NB4 (cell line): Measurements from ENCODE around the gene CHRM3.
A peak's percentile ranks its signal among the peaks of the same experiment; 100 is the strongest.

Source experiments
- DNase-seq: peaks from one replicate; pipeline ENCODE4 v3.0.0; 2010; ENCODE audit warnings: low read depth
- H3K4me3 ChIP-seq: one replicate; pipeline ENCODE4 v1.5.1; 2011; ENCODE audit warnings: mild to moderate bottlenecking, low read depth, low read length, moderate library complexity
- MYC ChIP-seq: IDR thresholded peaks from 2 replicates; pipeline ENCODE4 v1.6.1; 2011; ENCODE audit warnings: low read depth, low read length
- POLR2A ChIP-seq: IDR thresholded peaks from 2 replicates; pipeline ENCODE4 v1.6.1; 2011; ENCODE audit warnings: mild to moderate bottlenecking; ENCODE audit not compliant: insufficient read length; ENCODE audit errors: extremely low read depth
- TF ChIP-seq, protein P1 (sequence below): IDR thresholded peaks from 2 replicates; pipeline ENCODE4 v1.6.1; 2011; ENCODE audit warnings: low read depth, low read length
- TF ChIP-seq, protein P2 (sequence below): IDR thresholded peaks from one replicate; pipeline ENCODE4 v1.5.1; 2012; ENCODE audit warnings: low read depth, low read length

The CHRM3 gene

DNA sequence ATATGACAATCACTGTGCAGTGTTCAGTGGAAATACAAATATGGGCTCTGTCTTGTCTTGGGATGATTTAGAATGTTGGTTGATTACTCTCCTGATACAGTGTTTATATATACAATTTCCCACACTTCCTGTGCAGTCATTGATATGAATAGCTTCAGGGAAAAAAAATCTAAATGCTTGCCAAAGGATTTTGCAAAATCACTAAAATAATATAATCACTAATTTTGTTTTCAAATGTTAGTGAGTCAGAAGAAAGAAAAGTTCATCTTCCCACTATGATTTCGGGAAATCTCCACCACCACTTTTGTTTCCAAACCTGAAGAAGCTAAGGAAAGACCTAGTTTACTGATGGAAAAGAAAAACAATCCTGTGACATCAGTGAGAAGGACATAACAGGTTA lies 32.1 kb upstream of the CHRM3 start:
- H3K4me3 ChIP-seq, result no peak overlapping the region
- no peak for DNase-seq
- no peak for TF ChIP-seq MYC
- no peak for TF ChIP-seq POLR2A
- TF ChIP-seq, protein P1, sequence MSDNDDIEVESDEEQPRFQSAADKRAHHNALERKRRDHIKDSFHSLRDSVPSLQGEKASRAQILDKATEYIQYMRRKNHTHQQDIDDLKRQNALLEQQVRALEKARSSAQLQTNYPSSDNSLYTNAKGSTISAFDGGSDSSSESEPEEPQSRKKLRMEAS, result no peak
- TF ChIP-seq, protein P2, sequence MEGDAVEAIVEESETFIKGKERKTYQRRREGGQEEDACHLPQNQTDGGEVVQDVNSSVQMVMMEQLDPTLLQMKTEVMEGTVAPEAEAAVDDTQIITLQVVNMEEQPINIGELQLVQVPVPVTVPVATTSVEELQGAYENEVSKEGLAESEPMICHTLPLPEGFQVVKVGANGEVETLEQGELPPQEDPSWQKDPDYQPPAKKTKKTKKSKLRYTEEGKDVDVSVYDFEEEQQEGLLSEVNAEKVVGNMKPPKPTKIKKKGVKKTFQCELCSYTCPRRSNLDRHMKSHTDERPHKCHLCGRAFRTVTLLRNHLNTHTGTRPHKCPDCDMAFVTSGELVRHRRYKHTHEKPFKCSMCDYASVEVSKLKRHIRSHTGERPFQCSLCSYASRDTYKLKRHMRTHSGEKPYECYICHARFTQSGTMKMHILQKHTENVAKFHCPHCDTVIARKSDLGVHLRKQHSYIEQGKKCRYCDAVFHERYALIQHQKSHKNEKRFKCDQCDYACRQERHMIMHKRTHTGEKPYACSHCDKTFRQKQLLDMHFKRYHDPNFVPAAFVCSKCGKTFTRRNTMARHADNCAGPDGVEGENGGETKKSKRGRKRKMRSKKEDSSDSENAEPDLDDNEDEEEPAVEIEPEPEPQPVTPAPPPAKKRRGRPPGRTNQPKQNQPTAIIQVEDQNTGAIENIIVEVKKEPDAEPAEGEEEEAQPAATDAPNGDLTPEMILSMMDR, result no peak

DNA sequence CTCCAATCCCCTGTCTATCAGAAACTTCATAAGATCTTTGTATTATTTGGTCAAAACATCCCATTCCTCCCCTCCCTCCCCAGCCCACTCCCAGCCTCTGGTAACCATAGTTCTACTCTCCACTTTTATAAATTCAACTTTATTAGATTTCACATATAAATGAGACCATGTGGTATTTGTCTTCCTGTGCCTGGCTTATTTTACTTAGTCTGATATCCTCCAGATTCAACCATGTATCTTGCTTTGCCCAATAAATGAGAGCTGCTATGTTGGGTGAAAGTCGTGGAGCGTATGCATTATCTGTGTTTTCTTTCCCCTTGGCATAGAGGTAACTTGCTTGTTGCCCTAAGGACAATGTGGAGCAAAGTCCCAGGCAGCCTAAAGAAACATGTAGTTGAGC lies 28.5 kb upstream of the CHRM3 start:
- TF ChIP-seq POLR2A (no peak), MYC (no peak)
- TF ChIP-seq, protein P1, result no peak
- TF ChIP-seq, protein P2, result no peak
- DNase-seq, result no peak
- no peak overlapping the region for H3K4me3 ChIP-seq

DNA sequence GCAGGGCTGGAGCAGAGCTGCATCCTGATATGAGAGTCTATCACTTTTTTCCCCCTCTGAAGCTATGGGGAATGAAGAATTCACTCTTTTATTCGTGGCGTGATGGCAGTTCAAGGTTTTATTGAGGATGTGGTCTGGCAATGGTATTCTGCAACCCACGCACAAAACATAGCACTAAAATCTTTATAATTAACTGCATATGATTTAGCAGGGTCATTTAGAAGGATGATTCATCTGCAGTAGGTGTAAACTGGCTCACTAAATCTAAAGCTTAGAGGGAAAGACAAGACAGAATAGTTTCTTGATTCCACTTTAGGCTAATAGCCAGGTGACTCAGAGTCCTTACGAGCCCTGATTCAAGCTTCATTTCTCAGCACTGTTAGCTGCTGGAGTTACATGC lies 25.0 kb upstream of the CHRM3 start:
- TF ChIP-seq MYC, result no peak
- TF ChIP-seq POLR2A, result no peak
- TF ChIP-seq, protein P1, result no peak
- TF ChIP-seq, protein P2, result no peak
- DNase-seq, result no peak
- no peak overlapping the region for H3K4me3 ChIP-seq

DNA sequence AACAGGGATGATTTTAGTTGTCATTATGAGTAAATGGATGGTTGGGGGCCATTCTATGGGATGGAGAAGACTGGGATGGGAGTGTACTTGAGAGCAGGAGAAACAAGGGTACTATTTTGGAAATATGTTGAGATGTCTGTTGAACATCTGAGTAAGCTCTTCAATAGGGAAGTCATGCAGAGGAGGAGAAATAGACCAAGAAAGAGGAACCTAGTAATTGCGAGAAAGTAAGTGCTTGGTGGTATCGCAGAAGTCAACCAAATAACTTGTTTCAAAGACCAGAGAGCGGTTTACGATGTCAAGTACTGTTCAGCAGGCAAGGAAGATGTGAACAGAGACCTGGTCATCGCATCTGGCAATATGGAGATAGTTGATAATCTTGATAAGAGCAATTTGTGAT lies 22.4 kb upstream of the CHRM3 start:
- TF ChIP-seq, protein P1, result no peak
- TF ChIP-seq, protein P2, result no peak
- TF ChIP-seq POLR2A, result no peak
- TF ChIP-seq MYC, result no peak
- peak; percentile 22 for DNase-seq
- H3K4me3 ChIP-seq, result no peak overlapping the region

DNA sequence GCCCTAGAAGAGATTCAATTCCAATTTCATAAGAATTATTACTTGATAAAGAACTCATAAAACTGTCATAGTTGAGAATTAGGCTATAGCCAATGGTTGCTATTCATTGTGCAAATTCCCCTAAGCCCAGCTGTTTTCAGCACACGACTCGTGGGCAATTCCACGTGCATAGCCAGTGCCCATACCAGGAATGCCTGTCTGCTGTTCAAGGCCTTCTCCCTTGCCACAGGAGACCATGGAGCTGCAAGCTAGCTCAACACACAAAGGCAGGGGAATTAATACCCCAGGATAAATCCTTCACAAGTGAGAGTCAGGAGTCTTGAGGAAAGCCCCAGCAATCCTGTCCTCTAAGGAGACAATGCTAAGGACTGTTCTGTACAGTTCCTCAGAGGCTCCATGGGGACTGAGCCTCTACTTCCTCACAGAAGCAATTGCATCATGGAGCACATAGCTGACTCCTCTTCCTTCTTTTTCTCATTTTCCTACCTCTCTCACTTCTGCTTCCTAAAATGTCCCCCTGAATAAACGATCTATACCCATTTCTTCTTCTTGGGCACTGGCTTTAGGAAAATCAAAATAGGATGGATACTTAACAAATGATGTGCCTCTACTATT lies 19.1 kb upstream of the CHRM3 start:
- TF ChIP-seq, protein P1, result no peak
- no peak for TF ChIP-seq MYC
- TF ChIP-seq, protein P2, result no peak
- no peak for TF ChIP-seq POLR2A
- no peak overlapping the region for H3K4me3 ChIP-seq
- DNase-seq, result no peak
